Mucosa of rectum (tissue), 2 donors: ENCODE measurements around the gene OSM.
"Not testable (repeated sequence)": the region's sequence is repeated elsewhere in the genome, so short reads cannot be mapped to it uniquely, and the experiment has no call there.

Experiments used
- H3K27ac ChIP-seq, 2 donors: one replicate each; pipeline ENCODE4 v1.7.0; 2013; ENCODE audit warnings: inconsistent platforms in 2 of 2, low read depth in 2 of 2, low read length in 2 of 2
- H3K27me3 ChIP-seq, 2 donors: one replicate each; pipeline ENCODE4 v1.7.0; 2013; ENCODE audit warnings: low read length in 2 of 2; ENCODE audit not compliant: control insufficient read depth in 2 of 2, insufficient read depth in 2 of 2
- H3K36me3 ChIP-seq, 2 donors: one replicate each; pipeline ENCODE4 v1.7.0; 2013; ENCODE audit warnings: low read length in 2 of 2; ENCODE audit not compliant: control insufficient read depth in 2 of 2, insufficient read depth in 2 of 2
- H3K4me1 ChIP-seq, 2 donors: one replicate each; pipeline ENCODE4 v1.7.0; 2013; ENCODE audit warnings: low read length in 2 of 2, mild to moderate bottlenecking in 1 of 2; ENCODE audit not compliant: control insufficient read depth in 2 of 2, insufficient read depth in 2 of 2
- H3K4me3 ChIP-seq, 2 donors: one replicate each; pipeline ENCODE4 v1.7.0; 2013; ENCODE audit warnings: low read length in 2 of 2
- H3K9ac ChIP-seq, 2 donors: one replicate each; pipeline ENCODE4 v1.7.0; 2013; ENCODE audit warnings: low read length in 2 of 2, low read depth in 1 of 2, mild to moderate bottlenecking in 1 of 2
- H3K9me3 ChIP-seq, 2 donors: one replicate each; pipeline ENCODE4 v1.7.0; 2013; ENCODE audit warnings: low read length in 2 of 2; ENCODE audit not compliant: control insufficient read depth in 2 of 2
- donor health status: healthy.
- donor health status: Normal muscosa, but diverticular disease.

The OSM gene

DNA sequence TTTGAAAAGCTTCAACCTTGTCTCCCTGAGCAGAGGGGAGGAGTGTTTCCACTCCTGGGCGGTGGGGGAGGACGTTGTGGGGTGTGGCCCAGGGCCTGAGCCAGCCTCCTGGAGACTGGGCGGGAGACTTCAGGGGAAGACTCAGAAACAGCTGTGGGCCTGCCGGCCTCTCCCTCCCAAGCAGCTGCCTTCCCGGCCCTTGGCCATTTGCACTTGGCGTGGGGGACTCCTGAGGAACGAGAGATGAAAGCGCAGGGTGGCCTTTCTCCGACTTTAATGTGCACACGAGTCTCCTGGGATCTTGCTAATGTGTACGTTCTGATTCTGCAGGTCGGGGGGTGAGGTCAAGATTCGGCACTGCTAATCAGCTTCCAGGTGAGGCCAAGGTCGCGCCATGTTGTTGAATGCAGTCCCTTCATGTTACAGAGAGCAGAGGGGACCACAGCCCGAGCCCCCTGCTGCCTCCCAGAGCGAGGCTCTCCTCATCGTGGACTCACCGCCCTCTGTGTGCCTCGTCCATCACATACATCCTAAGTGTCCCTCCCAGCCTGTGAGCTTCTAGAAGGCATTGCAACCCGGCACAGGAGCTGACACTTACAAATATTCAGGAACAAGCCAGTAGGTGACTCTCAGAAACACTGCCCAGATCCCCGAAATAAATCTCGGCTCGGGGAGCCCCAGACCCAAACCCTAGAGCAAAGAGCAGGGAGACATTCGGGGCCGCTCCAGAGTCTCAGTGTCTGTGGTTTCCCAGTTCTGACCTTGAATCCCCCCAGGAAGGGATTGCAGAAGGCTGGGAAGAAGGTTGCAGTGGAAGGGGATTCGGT lies 27.8 kb downstream of the OSM start:
- Histone ChIP-seq H3K4me1 (peaks cover 4 to 6% of the 10 kb centered on the region in 2 donors), H3K27ac (no peak overlapping the region), H3K36me3 (peaks cover 3 to 11% of the 10 kb centered on the region in 2 donors), H3K27me3 (no peaks in the 10 kb centered on the region), H3K9ac (no peak overlapping the region), H3K4me3 (no peak overlapping the region), H3K9me3 (no peaks in the 10 kb centered on the region)

GRCh38 chr22:30238136-30238535 lies 28.5 kb downstream of the OSM start:
- H3K36me3 ChIP-seq, result peaks cover 0 to 9% of the 10 kb centered on the region in 2 donors
- H3K9me3 ChIP-seq, result no peaks in the 10 kb centered on the region
- no peak overlapping the region for H3K27ac ChIP-seq
- H3K4me3 ChIP-seq, result no peak overlapping the region
- no peak overlapping the region for H3K9ac ChIP-seq
- H3K4me1 ChIP-seq, result peaks cover 4 to 6% of the 10 kb centered on the region in 2 donors
- H3K27me3 ChIP-seq, result no peaks in the 10 kb centered on the region

DNA sequence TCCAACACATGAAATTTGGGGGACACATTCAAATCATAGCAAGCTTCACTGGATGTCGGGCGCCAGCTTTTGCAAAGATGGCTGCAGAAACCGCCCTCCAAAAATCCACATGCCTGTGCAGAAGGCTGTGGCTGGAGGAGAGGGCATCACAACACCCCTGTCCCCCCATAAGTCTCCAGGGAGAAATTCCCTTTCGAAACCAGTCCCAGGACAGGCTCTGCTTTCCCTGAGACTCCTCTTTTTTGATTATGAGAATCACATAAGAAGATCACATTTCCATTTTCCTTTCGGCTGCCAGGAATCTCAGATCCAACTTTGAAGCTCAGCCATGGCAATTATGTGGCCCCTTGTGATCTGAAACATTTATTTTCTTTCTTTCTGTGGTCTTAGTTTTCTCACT lies 29.8 kb downstream of the OSM start:
- Histone ChIP-seq H3K4me3 (no peak overlapping the region), H3K27me3 (no peaks in the 10 kb centered on the region), H3K27ac (no peak overlapping the region), H3K4me1 (peaks cover 4 to 6% of the 10 kb centered on the region in 2 donors), H3K9ac (no peak overlapping the region), H3K36me3 (no peaks in the 10 kb centered on the region), H3K9me3 (no peaks in the 10 kb centered on the region)

DNA sequence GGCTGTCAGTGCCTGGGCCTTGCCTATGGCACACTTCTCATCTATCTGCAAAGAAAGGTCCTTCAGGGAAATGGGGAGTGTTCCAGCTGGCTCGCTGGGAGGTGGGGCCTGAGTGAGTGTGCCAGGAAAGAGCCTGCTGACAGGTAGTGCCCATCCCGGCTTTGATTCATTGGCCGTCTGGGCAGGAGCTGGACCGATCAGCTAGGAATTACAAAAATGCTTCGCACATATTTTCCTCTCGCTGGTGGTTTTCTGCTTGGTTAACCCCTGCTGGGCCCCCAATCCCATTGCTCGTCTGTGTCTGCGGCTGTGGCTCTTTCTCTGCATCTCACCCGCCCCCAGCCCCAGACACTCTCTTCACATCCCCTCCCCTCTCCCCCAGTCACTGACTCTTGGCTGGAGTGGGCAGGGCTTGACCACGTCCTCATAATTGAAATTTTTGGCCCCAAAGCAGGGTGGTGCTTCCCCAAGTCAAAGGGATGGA lies 30.9 kb downstream of the OSM start:
- Histone ChIP-seq H3K9ac (no peak overlapping the region), H3K27ac (no peak overlapping the region), H3K4me1 (peaks cover 4 to 6% of the 10 kb centered on the region in 2 donors), H3K36me3 (no peaks in the 10 kb centered on the region), H3K27me3 (no peaks in the 10 kb centered on the region), H3K9me3 (no peaks in the 10 kb centered on the region), H3K4me3 (no peak overlapping the region)

- Histone ChIP-seq H3K4me1 (peaks cover 4 to 6% of the 10 kb centered on the region in 2 donors), H3K9ac (peak overlapping the region in 1 of 2 donors; percentile 41), H3K27me3 (no peaks in the 10 kb centered on the region), H3K9me3 (no peaks in the 10 kb centered on the region), H3K27ac (no peak overlapping the region), H3K36me3 (no peaks in the 10 kb centered on the region), H3K4me3 (no peak overlapping the region)
Measured at GRCh38 chr22:30234786-30235470, 31.7 kb downstream of the OSM start.

- not testable (repeated sequence) for H3K27ac ChIP-seq, H3K9me3 ChIP-seq, H3K9ac ChIP-seq, H3K27me3 ChIP-seq, H3K4me3 ChIP-seq, H3K4me1 ChIP-seq, H3K36me3 ChIP-seq
Measured at GRCh38 chr22:30234325-30234724, 32.3 kb downstream of the OSM start.

- Histone ChIP-seq H3K4me3 (no peak overlapping the region), H3K9me3 (no peaks in the 10 kb centered on the region), H3K9ac (no peak overlapping the region), H3K27ac (no peak overlapping the region), H3K4me1 (peaks cover 0 to 2% of the 10 kb centered on the region in 2 donors), H3K27me3 (peaks cover 0 to 2% of the 10 kb centered on the region in 2 donors), H3K36me3 (no peaks in the 10 kb centered on the region)
Measured at GRCh38 chr22:30233582-30233981, 33.1 kb downstream of the OSM start.

DNA sequence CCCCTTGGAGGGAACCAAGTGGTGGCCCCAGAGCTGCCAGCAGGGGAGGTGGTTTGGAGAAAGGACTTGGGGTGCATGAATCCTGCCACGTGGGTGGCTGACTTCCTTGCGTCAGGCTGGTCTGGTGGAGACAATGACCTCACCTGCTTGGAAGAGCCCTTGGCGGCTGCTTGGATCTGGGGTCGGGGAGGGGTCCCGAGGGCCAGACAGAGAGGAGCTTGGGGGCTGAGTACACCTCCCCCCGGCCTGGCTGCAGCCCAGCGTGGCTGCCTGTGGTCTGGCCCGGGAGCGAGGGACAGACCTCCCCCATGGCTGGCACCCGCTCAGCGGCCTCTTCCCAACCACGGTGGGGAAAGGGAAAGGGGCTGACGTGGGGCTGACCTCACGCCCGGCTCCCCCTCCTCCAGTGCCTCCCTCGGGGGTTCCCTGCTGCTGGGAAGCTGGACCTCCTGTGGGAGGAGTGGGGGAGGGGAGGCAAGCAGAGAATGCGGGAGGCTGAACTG lies 33.9 kb downstream of the OSM start:
- peaks cover 0 to 3% of the 10 kb centered on the region in 2 donors for H3K27me3 ChIP-seq
- H3K27ac ChIP-seq, result no peak overlapping the region
- H3K4me3 ChIP-seq, result no peak overlapping the region
- H3K9ac ChIP-seq, result no peak overlapping the region
- no peaks in the 10 kb centered on the region for H3K36me3 ChIP-seq
- no peaks in the 10 kb centered on the region for H3K4me1 ChIP-seq
- H3K9me3 ChIP-seq, result no peaks in the 10 kb centered on the region

DNA sequence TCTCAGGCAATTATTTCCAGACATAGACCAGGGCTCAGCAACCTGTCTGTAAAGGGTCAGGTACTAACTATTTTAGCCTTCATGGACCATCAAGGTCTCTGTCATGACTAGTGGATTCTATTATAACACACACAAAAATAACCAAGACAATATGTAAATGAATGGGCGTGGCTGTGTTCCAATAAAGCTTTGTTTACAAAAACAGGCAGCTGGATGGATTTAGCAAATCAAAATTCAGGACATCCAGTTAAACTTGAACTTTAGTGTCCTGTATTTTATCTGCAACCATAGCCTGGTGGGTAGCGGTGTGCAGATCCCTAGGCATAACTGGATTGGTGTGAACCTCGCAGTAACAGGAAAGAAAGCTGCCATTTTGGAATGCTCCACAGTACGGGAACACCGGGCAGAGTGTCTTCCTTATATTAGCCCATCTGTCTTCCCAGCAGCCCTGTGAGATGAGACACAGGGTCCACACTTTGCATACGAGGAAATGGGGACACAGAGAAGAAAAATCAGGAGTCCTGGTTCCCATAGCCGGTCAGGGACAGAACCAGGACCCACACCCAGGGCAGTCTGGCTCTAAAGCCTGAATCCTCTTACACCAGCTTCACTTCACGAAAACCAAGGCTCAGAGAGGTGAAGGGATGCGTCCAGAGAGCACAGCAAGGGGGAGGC lies 35.7 kb downstream of the OSM start:
- H3K27me3 ChIP-seq, result peaks cover 0 to 6% of the 10 kb centered on the region in 2 donors
- no peak overlapping the region for H3K27ac ChIP-seq
- no peak overlapping the region for H3K9ac ChIP-seq
- no peaks in the 10 kb centered on the region for H3K4me1 ChIP-seq
- no peaks in the 10 kb centered on the region for H3K9me3 ChIP-seq
- H3K4me3 ChIP-seq, result no peak overlapping the region
- H3K36me3 ChIP-seq, result no peaks in the 10 kb centered on the region

DNA sequence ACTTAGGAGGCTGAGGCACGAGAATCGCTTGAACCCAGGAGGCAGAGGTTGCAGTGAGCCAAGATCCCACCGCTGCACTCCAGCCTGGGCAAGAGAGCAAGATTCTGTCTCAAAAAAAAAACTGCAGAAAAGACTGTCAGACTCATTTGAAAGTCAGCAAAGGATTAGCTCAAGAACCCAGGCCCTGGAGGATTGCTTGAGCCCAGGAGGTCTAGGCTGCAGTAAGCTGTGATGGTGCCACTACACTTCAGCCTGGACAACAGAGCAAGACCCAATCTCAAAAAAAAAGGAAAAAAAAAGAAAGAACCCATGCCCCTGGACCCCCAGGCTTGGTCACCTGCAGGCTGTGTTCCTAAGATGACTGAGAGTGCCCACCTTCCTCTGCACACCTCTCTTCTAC lies 36.3 kb downstream of the OSM start:
- H3K4me1 ChIP-seq, result no peaks in the 10 kb centered on the region
- H3K4me3 ChIP-seq, result no peak overlapping the region
- no peaks in the 10 kb centered on the region for H3K36me3 ChIP-seq
- no peaks in the 10 kb centered on the region for H3K9me3 ChIP-seq
- no peak overlapping the region for H3K9ac ChIP-seq
- H3K27me3 ChIP-seq, result peaks cover 0 to 10% of the 10 kb centered on the region in 2 donors
- H3K27ac ChIP-seq, result no peak overlapping the region
